Gastrocnemius medialis (tissue), 4 donors: ENCODE results near the gene GAREM1. TPM values are rescaled to one million over a fixed set of nuclear protein-coding genes. Genes with fewer than 3 reads are reported as not detected.

Experiments
- ATAC-seq, 2 donors: fragments of 150-250 bp; one replicate each; pipeline ENCODE4 v1.9.1; 2016
- DNase-seq, 2 donors: peaks; one replicate each; pipeline ENCODE4 v3.0.0-alpha.2; 2019
- H3K27ac ChIP-seq, 4 donors: fragments of 200-600 bp; sonication (generic); 1 replicate in 1 of 4; 2 replicates in 3 of 4; pipeline ENCODE4 v1.5.1; 2016 to 2018; ENCODE audit warnings: mild to moderate bottlenecking in 2 of 4, moderate library complexity in 1 of 4
- H3K27me3 ChIP-seq, 3 donors: fragments of 200-600 bp; sonication (generic) in 2 of 3; 1 replicate in 1 of 3; 2 replicates in 2 of 3; pipeline versions ENCODE4 v1.5.1 to v1.6.0; 2016 to 2019; ENCODE audit warnings: mild to moderate bottlenecking in 1 of 3, moderate library complexity in 1 of 3
- H3K36me3 ChIP-seq, 2 donors: fragments of 200-600 bp; sonication (generic) in 1 of 2; one replicate each; pipeline ENCODE4 v1.5.1; 2017 to 2018
- H3K4me1 ChIP-seq, 2 donors: fragments of 200-600 bp; sonication (generic) in 1 of 2; one replicate each; pipeline ENCODE4 v1.5.1; 2016 to 2017; ENCODE audit warnings: mild to moderate bottlenecking in 2 of 2
- H3K4me3 ChIP-seq, 4 donors: fragments of 200-600 bp; sonication (generic) in 3 of 4; 1 replicate in 1 of 4; 2 replicates in 3 of 4; pipeline ENCODE4 v1.5.1; 2016 to 2019; ENCODE audit warnings: mild to moderate bottlenecking in 2 of 4
- H3K9me3 ChIP-seq, 3 donors: fragments of 200-600 bp; sonication (generic) in 2 of 3; 1 replicate in 1 of 3; 2 replicates in 2 of 3; pipeline ENCODE4 v1.5.1; 2016 to 2019
- POLR2A ChIP-seq, 2 donors: fragments of 450-650 bp; IDR thresholded peaks; one replicate each; pipeline ENCODE4 v1.6.1; 2017; ENCODE audit warnings: antibody characterized with exemption in 2 of 2, mild to moderate bottlenecking in 2 of 2, moderate library complexity in 2 of 2
- in situ Hi-C, 4 donors: fragments of 200-750 bp; cut with MboI; loops; one replicate each; pipeline versions ENCODE4 v1.15.0 to v1.8.0; 2017; ENCODE audit warnings: low sequenced_read_pairs in 4 of 4
- intact Hi-C: fragments of 100-400 bp; cut with DNase I; formaldehyde crosslinking; loops from one replicate; pipeline ENCODE4 v1.15.1; 2023; ENCODE audit warnings: low total_unique reads
- total RNA-seq, 4 donors: library from RNA; depleted of rRNA; stranded (reverse); fragments of >200 nt; gene quantifications; one replicate each; pipeline versions ENCODE4 v1.1.0 to v1.2.3, GENCODE V29; 2016
- TF ChIP-seq, protein P1 (sequence below), 5 experiments: fragments of 450-650 bp in 3 of 5; fragments of 200-600 bp in 2 of 5; sonication (generic) in 2 of 5; IDR thresholded peaks in 4 of 5; conservative IDR thresholded peaks in 1 of 5; 1 replicate in 4 of 5; 2 replicates in 1 of 5; pipeline ENCODE4 v1.5.1; 2016 to 2019; ENCODE audit warnings: antibody characterized with exemption in 5 of 5, mild to moderate bottlenecking in 3 of 5, moderate library complexity in 3 of 5

GAREM1 gene
- total RNA-seq, 4 donors from 2014 or later, result 13.4 to 21.9 (median 16.4) TPM

DNA sequence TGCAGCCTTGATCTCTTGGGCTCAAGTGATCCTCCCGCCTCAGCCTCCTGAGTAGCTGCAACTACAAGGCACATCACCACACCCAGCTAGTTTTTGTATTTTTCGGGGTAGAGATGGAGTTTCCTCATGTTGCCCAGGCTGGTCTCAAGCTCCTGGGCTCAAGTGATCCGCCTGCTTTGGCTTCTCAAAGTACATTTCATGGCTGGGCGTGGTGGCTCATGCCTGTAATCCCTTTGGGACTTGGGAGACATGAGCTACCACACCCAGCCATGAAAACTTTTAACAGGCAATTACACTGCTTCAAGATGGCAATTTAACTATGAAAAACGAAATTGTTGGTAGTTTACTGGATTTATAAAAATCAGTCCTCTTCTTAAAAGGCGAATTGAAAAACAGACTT lies 211.1 kb downstream of the GAREM1 start:
- TF ChIP-seq POLR2A (IDR thresholded peaks at IDR 0.05), result no peak
- TF ChIP-seq, protein P1, sequence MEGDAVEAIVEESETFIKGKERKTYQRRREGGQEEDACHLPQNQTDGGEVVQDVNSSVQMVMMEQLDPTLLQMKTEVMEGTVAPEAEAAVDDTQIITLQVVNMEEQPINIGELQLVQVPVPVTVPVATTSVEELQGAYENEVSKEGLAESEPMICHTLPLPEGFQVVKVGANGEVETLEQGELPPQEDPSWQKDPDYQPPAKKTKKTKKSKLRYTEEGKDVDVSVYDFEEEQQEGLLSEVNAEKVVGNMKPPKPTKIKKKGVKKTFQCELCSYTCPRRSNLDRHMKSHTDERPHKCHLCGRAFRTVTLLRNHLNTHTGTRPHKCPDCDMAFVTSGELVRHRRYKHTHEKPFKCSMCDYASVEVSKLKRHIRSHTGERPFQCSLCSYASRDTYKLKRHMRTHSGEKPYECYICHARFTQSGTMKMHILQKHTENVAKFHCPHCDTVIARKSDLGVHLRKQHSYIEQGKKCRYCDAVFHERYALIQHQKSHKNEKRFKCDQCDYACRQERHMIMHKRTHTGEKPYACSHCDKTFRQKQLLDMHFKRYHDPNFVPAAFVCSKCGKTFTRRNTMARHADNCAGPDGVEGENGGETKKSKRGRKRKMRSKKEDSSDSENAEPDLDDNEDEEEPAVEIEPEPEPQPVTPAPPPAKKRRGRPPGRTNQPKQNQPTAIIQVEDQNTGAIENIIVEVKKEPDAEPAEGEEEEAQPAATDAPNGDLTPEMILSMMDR (IDR thresholded peaks at IDR 0.05 in 4 of 5, conservative IDR thresholded peaks at IDR 0.05 in 1 of 5), result no peak
- Histone ChIP-seq H3K27ac (no peak overlapping the region), H3K27me3 (no peaks in the 10 kb centered on the region), H3K36me3 (no peaks in the 10 kb centered on the region), H3K9me3 (no peaks in the 10 kb centered on the region), H3K4me3 (no peak overlapping the region), H3K4me1 (no peaks in the 10 kb centered on the region)
- in situ Hi-C loops, result no loop called here
- intact Hi-C loops, result no loop called here
- DNase-seq (no peak), ATAC-seq (no peak)

DNA sequence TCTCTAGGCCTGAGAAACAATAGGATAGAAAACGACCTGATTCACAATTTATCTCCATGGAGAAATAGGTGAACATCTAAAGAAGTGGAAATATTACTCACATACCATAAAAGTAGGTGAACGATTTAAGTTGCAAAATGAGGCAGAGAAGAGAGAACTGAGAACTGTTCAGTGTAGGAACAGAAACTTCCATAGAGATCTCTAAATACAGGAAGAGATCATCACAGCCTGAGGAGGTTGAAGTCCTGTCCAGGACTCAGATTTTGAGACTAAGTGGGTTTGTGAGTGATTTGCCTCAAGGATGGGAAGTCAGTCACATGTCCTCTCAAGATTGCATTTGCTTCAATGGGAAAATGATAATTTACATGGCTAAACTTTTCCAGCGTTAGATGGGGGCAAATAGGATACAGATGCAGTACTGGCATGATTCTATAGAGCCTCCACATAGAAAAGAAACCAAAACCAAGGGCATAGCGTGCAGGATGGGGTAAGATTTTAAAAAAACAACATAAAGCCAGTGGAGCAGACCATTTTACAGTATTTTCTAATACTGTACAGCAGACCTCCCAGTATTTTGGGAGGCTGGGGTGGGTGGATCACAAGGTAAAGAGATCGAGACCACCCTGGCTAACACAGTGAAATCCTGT lies 212.0 kb downstream of the GAREM1 start:
- H3K27me3 ChIP-seq, result no peaks in the 10 kb centered on the region
- H3K9me3 ChIP-seq, result no peaks in the 10 kb centered on the region

DNA sequence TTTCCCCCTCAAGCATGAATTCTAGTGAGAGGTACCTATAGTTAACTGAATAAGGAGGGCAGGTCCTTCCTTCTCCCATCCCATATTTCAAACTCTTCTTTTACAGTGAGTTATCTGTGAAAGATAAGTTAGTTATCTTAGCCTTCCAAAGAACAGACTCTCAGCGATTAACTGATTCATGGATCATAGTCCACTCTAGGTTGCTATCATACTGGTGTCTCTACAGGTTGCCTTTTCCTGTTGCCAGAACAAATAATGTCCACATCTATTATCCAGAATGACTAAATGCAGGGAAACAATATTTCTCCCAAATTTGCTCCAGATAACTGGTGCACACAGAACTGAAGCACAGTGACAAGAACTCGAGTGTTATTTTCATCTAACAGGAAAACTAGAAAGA lies 212.5 kb downstream of the GAREM1 start:
- Histone ChIP-seq H3K4me3 (no peak overlapping the region), H3K27me3 (no peaks in the 10 kb centered on the region), H3K27ac (no peak overlapping the region), H3K4me1 (no peaks in the 10 kb centered on the region), H3K36me3 (no peaks in the 10 kb centered on the region), H3K9me3 (no peaks in the 10 kb centered on the region)
- DNase-seq, result no peak
- ATAC-seq, result no peak
- intact Hi-C loops, result no loop called here
- no peak for TF ChIP-seq POLR2A (IDR thresholded peaks at IDR 0.05)
- TF ChIP-seq, protein P1 (IDR thresholded peaks at IDR 0.05 in 4 of 5, conservative IDR thresholded peaks at IDR 0.05 in 1 of 5), result no peak
- in situ Hi-C loops, result no loop called here

More for the DNA sequence above, 212.0 kb downstream of the GAREM1 start:
- DNase-seq (no peak), ATAC-seq (no peak)
- in situ Hi-C loops, result no loop called here
- no peaks in the 10 kb centered on the region for H3K36me3 ChIP-seq
- TF ChIP-seq, protein P1 (IDR thresholded peaks at IDR 0.05 in 4 of 5, conservative IDR thresholded peaks at IDR 0.05 in 1 of 5), result no peak
- TF ChIP-seq POLR2A (IDR thresholded peaks at IDR 0.05), result no peak
- no peak overlapping the region for H3K4me3 ChIP-seq
- intact Hi-C loops, result no loop called here
- H3K4me1 ChIP-seq, result no peaks in the 10 kb centered on the region
- no peak overlapping the region for H3K27ac ChIP-seq

DNA sequence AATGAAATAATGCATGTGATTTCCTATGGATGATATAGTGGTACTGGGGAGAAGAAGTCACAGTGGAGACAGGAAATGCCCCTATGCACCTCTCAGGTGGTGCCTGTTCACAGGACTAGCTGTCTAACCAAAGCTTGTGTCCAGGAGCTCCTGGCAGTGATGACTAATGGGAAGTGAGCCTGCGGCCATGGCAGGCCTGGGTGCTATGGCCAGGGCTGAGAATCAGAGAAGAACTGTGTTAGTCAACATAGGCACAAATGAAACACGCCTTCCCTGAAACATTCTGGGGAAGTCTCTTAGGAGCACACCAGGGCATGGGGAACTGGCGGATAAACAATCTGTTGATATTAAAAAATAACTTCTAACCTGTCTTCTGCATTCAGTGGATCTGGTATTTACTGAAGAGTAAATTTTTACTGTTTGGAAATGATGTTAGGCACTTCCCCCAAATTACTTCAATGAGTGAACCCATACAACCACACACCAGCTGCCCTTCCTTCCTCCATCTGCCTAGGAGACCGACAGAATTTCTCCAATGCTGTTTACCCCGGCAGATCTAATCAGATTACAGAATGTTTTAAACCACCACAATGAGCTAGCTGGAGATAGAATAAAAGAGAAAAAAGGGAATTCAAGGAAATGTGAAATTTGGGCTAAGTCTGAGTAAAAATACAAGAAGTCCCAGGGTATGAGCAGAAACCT lies 213.4 kb downstream of the GAREM1 start:
- DNase-seq (no peak), ATAC-seq (no peak)
- H3K27me3 ChIP-seq, result no peaks in the 10 kb centered on the region
- in situ Hi-C loops (no loop called here), intact Hi-C loops (no loop called here)
- no peaks in the 10 kb centered on the region for H3K4me1 ChIP-seq
- H3K36me3 ChIP-seq, result no peaks in the 10 kb centered on the region
- H3K4me3 ChIP-seq, result no peak overlapping the region
- TF ChIP-seq POLR2A (IDR thresholded peaks at IDR 0.05), result no peak
- TF ChIP-seq, protein P1 (IDR thresholded peaks at IDR 0.05 in 4 of 5, conservative IDR thresholded peaks at IDR 0.05 in 1 of 5), result no peak
- no peaks in the 10 kb centered on the region for H3K9me3 ChIP-seq
- H3K27ac ChIP-seq, result no peak overlapping the region
